ENCODE measurements around the gene DSCAML1. TPM values are rescaled to one million over a fixed set of nuclear protein-coding genes. Genes with fewer than 3 reads are reported as not detected.

Gene DSCAML1
- total and polyA plus RNA-seq, 2 donors = 1.4 to 2.0 TPM

- no peak overlapping the region for H3K27ac ChIP-seq (ENCODE audit: low read depth)
- H3K4me1 ChIP-seq (ENCODE audit: insufficient read depth) = no peaks in the 10 kb centered on the region
- no peaks in the 10 kb centered on the region for H3K36me3 ChIP-seq (ENCODE audit: insufficient read depth)
- DNase-seq (ENCODE audit: extremely low spot score) = no peak
- no peak overlapping the region for H3K4me3 ChIP-seq (ENCODE audit: low read depth, low read length)
- 39% methylated on average over 6 of the region's 6 CpGs for WGBS
Measured at GRCh38 chr11:117613521-117613920, 183.5 kb downstream of the DSCAML1 start.

- no peak for DNase-seq (ENCODE audit: extremely low spot score)
- no peaks in the 10 kb centered on the region for H3K36me3 ChIP-seq (ENCODE audit: insufficient read depth)
- H3K27ac ChIP-seq (ENCODE audit: low read depth) = no peak overlapping the region
- H3K4me1 ChIP-seq (ENCODE audit: insufficient read depth) = no peaks in the 10 kb centered on the region
- H3K4me3 ChIP-seq (ENCODE audit: low read depth, low read length) = no peak overlapping the region
- WGBS = 71% methylated on average over 7 of the region's 7 CpGs
Measured at GRCh38 chr11:117612177-117612576, 184.8 kb downstream of the DSCAML1 start.

DNA sequence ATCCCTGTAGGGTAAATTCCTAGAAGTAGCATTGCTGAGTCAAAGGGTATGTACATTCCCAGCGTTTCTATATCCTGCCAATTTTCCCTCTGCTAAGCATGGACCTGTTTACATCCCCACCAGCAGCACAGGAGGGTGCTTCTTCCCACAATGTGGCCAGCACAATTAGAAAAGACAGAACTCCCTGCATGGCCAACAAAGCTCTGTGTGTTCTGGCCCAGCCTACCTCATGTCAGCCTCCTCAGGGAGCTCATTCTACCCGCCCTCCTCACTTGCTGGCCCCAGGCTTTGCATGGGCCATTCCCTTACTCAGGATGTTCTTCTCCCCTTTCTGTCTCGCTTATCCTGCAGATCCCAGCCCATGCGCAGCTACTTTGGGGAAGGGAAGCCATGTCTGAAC lies 186.1 kb downstream of the DSCAML1 start:
- no peak for DNase-seq (ENCODE audit: extremely low spot score)
- Histone ChIP-seq H3K36me3 (ENCODE audit: insufficient read depth) (no peaks in the 10 kb centered on the region), H3K4me1 (ENCODE audit: insufficient read depth) (no peaks in the 10 kb centered on the region), H3K4me3 (ENCODE audit: low read depth, low read length) (no peak overlapping the region), H3K27ac (ENCODE audit: low read depth) (no peak overlapping the region)
- WGBS = 76% methylated on average over 4 of the region's 4 CpGs

DNA sequence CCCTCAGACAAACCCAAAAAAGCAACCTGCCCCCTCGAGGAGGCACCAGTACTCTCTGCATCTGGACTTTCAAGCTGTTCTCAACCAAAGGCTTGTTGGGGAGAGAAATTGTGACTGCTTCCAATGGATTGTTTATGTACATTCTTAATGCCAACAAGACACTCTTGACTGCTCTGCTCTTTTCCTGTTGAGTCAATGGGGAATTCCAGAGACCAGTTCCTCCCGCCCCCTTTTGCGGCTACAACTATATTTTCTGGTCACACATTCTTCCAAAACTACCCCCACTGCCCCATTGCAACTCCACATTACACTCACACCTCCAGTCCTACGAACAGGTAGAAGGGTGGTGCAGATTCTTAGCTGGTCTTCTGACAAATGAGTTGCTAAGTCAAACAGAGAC lies 187.0 kb downstream of the DSCAML1 start:
- no peak overlapping the region for H3K4me3 ChIP-seq (ENCODE audit: low read depth, low read length)
- 77% methylated on average over 4 of the region's 4 CpGs for WGBS
- H3K27ac ChIP-seq (ENCODE audit: low read depth) = no peak overlapping the region
- no peak for DNase-seq (ENCODE audit: extremely low spot score)
- no peaks in the 10 kb centered on the region for H3K4me1 ChIP-seq (ENCODE audit: insufficient read depth)
- no peaks in the 10 kb centered on the region for H3K36me3 ChIP-seq (ENCODE audit: insufficient read depth)

DNA sequence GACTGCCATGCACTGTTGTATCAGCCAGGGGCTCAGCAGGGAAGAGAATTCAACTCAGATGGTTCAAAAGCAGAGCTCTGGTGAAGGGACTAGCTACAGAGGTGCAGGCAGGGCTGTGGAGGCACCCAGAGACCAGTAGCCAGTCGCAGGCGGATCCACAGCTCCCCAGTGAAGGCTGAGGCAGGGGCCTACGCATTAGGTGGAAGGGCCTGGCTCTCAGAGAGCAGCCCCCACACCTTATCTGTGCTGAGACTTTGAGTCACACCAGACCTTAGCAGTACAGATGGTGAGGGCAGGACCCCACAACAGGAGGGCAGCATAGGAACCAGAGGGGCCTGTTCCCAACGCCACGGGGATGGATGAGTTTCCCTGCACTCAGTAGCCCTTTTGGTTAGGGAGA lies 189.6 kb downstream of the DSCAML1 start:
- Histone ChIP-seq H3K36me3 (ENCODE audit: insufficient read depth) (no peaks in the 10 kb centered on the region), H3K4me3 (ENCODE audit: low read depth, low read length) (no peak overlapping the region), H3K27ac (ENCODE audit: low read depth) (no peak overlapping the region), H3K4me1 (ENCODE audit: insufficient read depth) (no peaks in the 10 kb centered on the region)
- no peak for DNase-seq (ENCODE audit: extremely low spot score)
- WGBS = 88% methylated on average over 5 of the region's 5 CpGs

GRCh38 chr11:117606790-117607189 lies 190.2 kb downstream of the DSCAML1 start:
- H3K4me3 ChIP-seq (ENCODE audit: low read depth, low read length) = no peak overlapping the region
- H3K36me3 ChIP-seq (ENCODE audit: insufficient read depth) = no peaks in the 10 kb centered on the region
- no peak overlapping the region for H3K27ac ChIP-seq (ENCODE audit: low read depth)
- 87% methylated on average over 5 of the region's 5 CpGs for WGBS
- DNase-seq (ENCODE audit: extremely low spot score) = no peak
- H3K4me1 ChIP-seq (ENCODE audit: insufficient read depth) = no peaks in the 10 kb centered on the region

DNA sequence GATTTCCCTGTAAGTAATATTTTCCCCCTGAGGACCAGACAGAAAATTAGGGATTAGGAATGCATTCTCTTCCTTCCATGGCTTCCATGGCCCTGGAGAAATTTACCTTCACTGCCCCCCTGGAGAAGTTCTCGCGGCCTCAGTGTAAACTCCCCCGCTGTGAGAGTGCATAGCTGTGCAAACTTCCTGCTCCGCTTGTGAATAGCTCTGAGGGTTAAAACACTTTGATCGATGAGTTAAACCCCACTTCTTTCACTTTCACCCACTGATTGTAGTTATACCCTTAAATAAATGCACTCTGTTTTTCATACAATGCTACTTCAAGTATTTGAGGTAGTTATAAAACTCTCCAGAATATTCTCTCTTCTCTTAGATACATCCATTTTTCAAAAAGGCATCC lies 190.8 kb downstream of the DSCAML1 start:
- DNase-seq (ENCODE audit: extremely low spot score) = no peak
- Histone ChIP-seq H3K27ac (ENCODE audit: low read depth) (no peak overlapping the region), H3K4me1 (ENCODE audit: insufficient read depth) (no peaks in the 10 kb centered on the region), H3K36me3 (ENCODE audit: insufficient read depth) (no peaks in the 10 kb centered on the region), H3K4me3 (ENCODE audit: low read depth, low read length) (no peak overlapping the region)
- WGBS = 68% methylated on average over 5 of the region's 5 CpGs

DNA sequence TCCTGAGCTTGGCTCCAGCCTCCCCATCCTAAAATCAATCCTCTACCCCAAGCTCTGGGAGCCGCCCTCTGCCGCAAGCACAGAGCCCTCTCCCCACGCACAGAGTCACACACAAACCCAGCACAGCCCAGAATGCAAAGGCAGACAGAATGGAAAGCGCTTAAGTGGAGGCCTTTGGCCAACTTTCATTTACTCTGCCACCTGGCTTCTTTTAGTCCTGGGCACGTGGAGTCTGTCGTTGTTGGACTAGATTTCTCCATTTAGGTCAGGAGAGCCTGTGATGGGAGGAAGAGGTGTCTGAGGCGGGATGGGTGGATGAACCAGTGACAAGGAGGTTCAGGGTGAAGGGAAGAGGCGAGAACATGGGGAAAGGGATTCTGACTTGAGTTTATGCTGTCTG lies 191.7 kb downstream of the DSCAML1 start:
- H3K4me3 ChIP-seq (ENCODE audit: low read depth, low read length) = no peak overlapping the region
- H3K27ac ChIP-seq (ENCODE audit: low read depth) = no peak overlapping the region
- DNase-seq (ENCODE audit: extremely low spot score) = no peak
- H3K36me3 ChIP-seq (ENCODE audit: insufficient read depth) = no peaks in the 10 kb centered on the region
- H3K4me1 ChIP-seq (ENCODE audit: insufficient read depth) = no peaks in the 10 kb centered on the region
- WGBS = 94% methylated on average over 8 of the region's 8 CpGs

GRCh38 chr11:117604336-117604995 lies 192.6 kb downstream of the DSCAML1 start:
- no peak overlapping the region for H3K27ac ChIP-seq (ENCODE audit: low read depth)
- H3K4me3 ChIP-seq (ENCODE audit: low read depth, low read length) = no peak overlapping the region
- DNase-seq (ENCODE audit: extremely low spot score) = no peak
- no peaks in the 10 kb centered on the region for H3K4me1 ChIP-seq (ENCODE audit: insufficient read depth)
- 44% methylated on average over 14 of the region's 14 CpGs for WGBS
- H3K36me3 ChIP-seq (ENCODE audit: insufficient read depth) = no peaks in the 10 kb centered on the region

- Histone ChIP-seq H3K4me1 (ENCODE audit: insufficient read depth) (no peaks in the 10 kb centered on the region), H3K36me3 (ENCODE audit: insufficient read depth) (no peaks in the 10 kb centered on the region), H3K4me3 (ENCODE audit: low read depth, low read length) (no peak overlapping the region), H3K27ac (ENCODE audit: low read depth) (no peak overlapping the region)
- 78% methylated on average over 5 of the region's 5 CpGs for WGBS
- DNase-seq (ENCODE audit: extremely low spot score) = no peak
Measured at GRCh38 chr11:117603932-117604331, 193.1 kb downstream of the DSCAML1 start.

GRCh38 chr11:117601006-117601708 lies 195.9 kb downstream of the DSCAML1 start:
- 78% methylated on average over 9 of the region's 9 CpGs for WGBS
- DNase-seq (ENCODE audit: extremely low spot score) = no peak
- no peak overlapping the region for H3K4me3 ChIP-seq (ENCODE audit: low read depth, low read length)
- no peak overlapping the region for H3K27ac ChIP-seq (ENCODE audit: low read depth)
- no peaks in the 10 kb centered on the region for H3K4me1 ChIP-seq (ENCODE audit: insufficient read depth)
- H3K36me3 ChIP-seq (ENCODE audit: insufficient read depth) = no peaks in the 10 kb centered on the region

DNA sequence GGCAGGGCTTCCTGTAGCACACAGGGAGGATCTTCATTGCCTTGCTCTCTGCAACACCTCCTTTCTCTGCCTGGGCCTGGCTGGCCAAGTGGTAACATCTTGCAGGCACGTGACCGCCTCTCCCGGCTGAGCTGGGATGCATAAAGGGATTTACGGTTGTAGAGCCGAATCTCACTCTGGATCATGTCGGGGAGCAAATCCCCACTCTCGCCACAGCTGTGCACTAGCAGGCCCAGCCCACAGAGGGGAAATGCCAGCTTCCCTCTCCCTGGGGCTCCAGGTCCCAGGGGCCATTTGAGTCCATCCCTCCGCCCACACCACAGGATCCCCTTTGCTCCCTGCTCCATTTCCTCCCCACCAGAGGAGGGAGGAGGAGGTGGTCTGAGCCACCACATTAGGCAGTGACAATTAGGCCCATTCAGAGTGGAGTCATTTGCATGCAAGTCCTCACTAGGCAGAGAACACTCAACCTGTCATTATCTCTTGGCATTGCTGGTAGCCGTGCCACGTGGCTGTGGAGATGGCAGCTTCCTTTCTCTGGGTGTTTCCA lies 196.7 kb downstream of the DSCAML1 start:
- Histone ChIP-seq H3K4me1 (ENCODE audit: insufficient read depth) (no peaks in the 10 kb centered on the region), H3K36me3 (ENCODE audit: insufficient read depth) (no peaks in the 10 kb centered on the region), H3K4me3 (ENCODE audit: low read depth, low read length) (no peak overlapping the region), H3K27ac (ENCODE audit: low read depth) (no peak overlapping the region)
- 43% methylated on average over 10 of the region's 10 CpGs for WGBS
- DNase-seq (ENCODE audit: extremely low spot score) = no peak

GRCh38 chr11:117597071-117597470 lies 199.9 kb downstream of the DSCAML1 start:
- Histone ChIP-seq H3K36me3 (ENCODE audit: insufficient read depth) (no peaks in the 10 kb centered on the region), H3K27ac (ENCODE audit: low read depth) (no peak overlapping the region), H3K4me3 (ENCODE audit: low read depth, low read length) (no peak overlapping the region), H3K4me1 (ENCODE audit: insufficient read depth) (no peaks in the 10 kb centered on the region)
- WGBS = 46% methylated on average over 7 of the region's 7 CpGs
- DNase-seq (ENCODE audit: extremely low spot score) = no peak

DNA sequence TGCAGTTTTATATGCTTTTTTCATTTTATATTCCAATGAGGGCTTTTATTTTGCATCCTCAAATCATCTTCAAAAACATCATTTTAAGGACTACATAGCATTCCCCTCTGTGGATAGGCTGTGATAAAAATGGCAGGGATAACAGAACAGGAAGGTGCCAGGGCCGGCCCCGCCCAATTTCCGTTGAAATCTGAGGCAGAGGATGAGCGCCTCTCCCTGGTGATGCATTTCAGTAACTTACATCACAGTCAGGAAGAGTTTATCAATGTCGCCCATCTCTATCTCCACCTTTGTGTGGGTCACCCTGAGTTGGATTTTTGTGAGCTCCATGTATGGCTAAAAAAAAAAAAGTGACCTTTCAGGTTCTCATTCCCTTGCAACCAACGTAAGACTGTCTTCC lies 201.6 kb downstream of the DSCAML1 start:
- Histone ChIP-seq H3K27ac (ENCODE audit: low read depth) (no peak overlapping the region), H3K4me3 (ENCODE audit: low read depth, low read length) (no peak overlapping the region), H3K4me1 (ENCODE audit: insufficient read depth) (no peaks in the 10 kb centered on the region), H3K36me3 (ENCODE audit: insufficient read depth) (no peaks in the 10 kb centered on the region)
- DNase-seq (ENCODE audit: extremely low spot score) = no peak
- WGBS = 42% methylated on average over 6 of the region's 6 CpGs

Data from urinary bladder (tissue), 4 donors.